RWPE1 (cell line): ENCODE results near the gene ERCC8.

ENCODE experiments used
- CTCF ChIA-PET: fragments of 350-600 bp; sonication (Branson Sonifier 250); formaldehyde crosslinking; extraction: SDS; loops from one replicate; lab custom pipeline; 2021; lab: Yijun Ruan, JAX
- POLR2A ChIA-PET: fragments of 400-600 bp; formaldehyde crosslinking; extraction: SDS; loops from one replicate; lab custom pipeline; 2020; ENCODE audit warnings: antibody characterized with exemption; ENCODE audit not compliant: low non-redundant PET; lab: Yijun Ruan, JAX
- DNase-seq: peaks from one replicate; pipeline ENCODE4 v3.0.0; 2012; ENCODE audit warnings: low spot score
- H3K27ac ChIP-seq: fragments of 450-650 bp; 2 replicates; pipeline ENCODE4 v1.5.1; 2017
- TF ChIP-seq, protein P1 (sequence below): fragments of 450-650 bp; conservative IDR thresholded peaks from 2 replicates; pipeline ENCODE4 v1.5.1; 2017; ENCODE audit warnings: low read depth, mild to moderate bottlenecking

The ERCC8 gene

DNA sequence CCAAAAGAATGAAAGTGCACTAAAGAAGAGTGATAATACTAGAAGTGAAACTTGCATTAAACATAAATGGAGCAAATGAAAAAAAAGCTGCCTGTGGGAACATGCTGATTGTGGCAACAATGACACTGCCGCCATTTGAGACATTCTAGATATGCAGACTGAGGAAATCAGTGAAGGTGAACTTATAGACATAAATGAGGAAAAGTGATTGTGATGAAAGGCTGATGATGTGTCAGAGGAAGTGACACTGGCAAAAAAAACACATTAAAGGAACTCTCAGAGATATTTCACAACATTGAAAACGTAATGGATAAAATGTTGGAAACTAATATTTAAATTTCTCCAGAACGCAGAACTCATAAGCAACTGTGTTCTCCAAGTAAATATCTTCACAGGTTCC lies 1.2 kb downstream of the ERCC8 start:
- ChIA-PET POLR2A (no interaction called here), CTCF (no interaction called here)
- no peak for DNase-seq
- TF ChIP-seq, protein P1, sequence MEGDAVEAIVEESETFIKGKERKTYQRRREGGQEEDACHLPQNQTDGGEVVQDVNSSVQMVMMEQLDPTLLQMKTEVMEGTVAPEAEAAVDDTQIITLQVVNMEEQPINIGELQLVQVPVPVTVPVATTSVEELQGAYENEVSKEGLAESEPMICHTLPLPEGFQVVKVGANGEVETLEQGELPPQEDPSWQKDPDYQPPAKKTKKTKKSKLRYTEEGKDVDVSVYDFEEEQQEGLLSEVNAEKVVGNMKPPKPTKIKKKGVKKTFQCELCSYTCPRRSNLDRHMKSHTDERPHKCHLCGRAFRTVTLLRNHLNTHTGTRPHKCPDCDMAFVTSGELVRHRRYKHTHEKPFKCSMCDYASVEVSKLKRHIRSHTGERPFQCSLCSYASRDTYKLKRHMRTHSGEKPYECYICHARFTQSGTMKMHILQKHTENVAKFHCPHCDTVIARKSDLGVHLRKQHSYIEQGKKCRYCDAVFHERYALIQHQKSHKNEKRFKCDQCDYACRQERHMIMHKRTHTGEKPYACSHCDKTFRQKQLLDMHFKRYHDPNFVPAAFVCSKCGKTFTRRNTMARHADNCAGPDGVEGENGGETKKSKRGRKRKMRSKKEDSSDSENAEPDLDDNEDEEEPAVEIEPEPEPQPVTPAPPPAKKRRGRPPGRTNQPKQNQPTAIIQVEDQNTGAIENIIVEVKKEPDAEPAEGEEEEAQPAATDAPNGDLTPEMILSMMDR, result no peak
- no peak overlapping the region for H3K27ac ChIP-seq

DNA sequence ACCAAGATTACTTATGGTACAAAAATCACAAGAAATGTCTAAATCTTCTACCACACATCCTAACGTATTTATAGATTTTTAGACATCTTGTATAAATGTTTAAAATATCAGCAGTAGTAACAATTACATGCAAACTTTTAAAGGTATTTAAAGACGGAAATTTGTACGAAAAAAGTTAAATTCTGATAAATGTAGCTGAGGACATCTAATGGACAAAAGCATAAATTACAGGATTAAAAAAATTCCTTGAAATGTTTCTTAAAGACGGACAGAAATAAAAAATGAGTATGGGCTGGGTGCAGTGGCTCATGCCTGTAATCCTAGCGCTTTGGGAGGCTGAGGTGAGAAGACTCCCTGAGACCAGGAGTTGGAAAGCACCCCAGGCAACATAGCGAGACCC lies 15.8 kb downstream of the ERCC8 start:
- no peak overlapping the region for H3K27ac ChIP-seq
- POLR2A ChIA-PET, result no interaction called here
- CTCF ChIA-PET, result interaction anchor here (0.6 to 0.7 kb wide), 3 partner anchors 8 to 909 kb away, joined by 3 to 6 read pairs (median 3); no protein-coding TSS in a partner anchor
- DNase-seq, result no peak
- TF ChIP-seq, protein P1, result peak; percentile 27

DNA sequence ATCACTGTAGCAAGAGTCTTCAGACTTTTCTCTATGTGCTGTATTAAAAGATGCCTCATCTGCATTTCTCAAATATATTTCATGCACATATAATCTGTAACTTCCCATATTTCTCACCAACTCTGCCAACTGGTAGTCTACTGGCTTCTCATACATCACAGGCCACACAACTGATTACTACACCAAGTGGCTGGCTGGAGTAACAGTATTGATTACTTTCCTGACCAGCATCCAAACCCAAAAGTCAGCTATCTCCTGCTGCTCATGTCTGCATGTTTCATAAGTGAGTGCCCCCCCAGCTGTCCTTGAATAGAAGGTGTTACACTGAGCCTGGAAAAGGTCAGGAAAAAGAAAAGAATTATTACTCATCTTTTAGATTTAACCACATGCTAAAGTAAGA lies 17.4 kb downstream of the ERCC8 start:
- CTCF ChIA-PET, result interaction anchor here (0.7 kb wide), 1 partner anchor 68 kb away, joined by 4 read pairs; no protein-coding TSS in a partner anchor
- no peak overlapping the region for H3K27ac ChIP-seq
- DNase-seq, result no peak
- POLR2A ChIA-PET, result no interaction called here
- TF ChIP-seq, protein P1, result no peak

DNA sequence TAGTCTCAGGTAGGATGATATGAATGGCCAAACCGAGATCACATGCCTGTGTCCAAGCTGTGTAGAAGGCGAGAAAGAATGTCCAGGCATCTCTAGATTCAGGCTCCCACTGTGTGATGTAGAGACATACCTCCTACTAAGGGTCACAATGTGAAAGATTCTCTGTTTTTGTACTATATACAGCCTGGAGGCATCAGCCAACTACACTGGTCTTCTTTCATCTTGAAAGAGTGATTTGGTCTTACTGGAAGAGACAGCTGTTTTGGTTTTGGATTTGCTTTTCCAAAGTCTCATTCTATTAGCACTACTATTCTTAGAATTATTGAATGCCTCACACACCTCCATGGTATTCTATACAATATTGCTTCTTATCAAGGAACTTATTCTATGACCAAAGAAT lies 26.4 kb downstream of the ERCC8 start:
- H3K27ac ChIP-seq, result no peak overlapping the region
- POLR2A ChIA-PET, result no interaction called here
- TF ChIP-seq, protein P1, result no peak
- CTCF ChIA-PET, result interaction anchor here (1.0 to 1.2 kb wide), 2 partner anchors 13 to 249 kb away, joined by 3 to 5 read pairs; no protein-coding TSS in a partner anchor
- no peak for DNase-seq

DNA sequence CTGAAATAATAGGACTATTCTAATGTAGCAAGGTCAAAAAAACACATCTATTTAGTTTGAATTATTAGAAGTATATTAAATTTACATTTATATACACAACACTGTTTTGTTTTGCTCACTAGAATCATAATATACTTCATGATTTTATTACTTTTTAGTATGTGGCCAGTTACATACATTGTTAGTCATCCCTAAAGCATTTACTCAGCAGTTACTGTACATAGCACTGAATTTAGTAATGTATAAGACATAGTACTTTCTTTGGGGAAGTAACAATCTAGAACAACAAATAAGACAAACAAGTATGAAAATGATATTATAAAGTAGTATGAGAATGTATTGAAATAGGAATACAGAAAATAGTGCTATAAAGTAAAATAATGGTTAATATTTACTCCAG lies 28.2 kb downstream of the ERCC8 start:
- TF ChIP-seq, protein P1, result no peak
- H3K27ac ChIP-seq, result no peak overlapping the region
- ChIA-PET POLR2A (no interaction called here), CTCF (interaction anchor here (0.7 kb wide), 2 partner anchors 17 to 20 kb away, joined by 3 read pairs; no protein-coding TSS in a partner anchor)
- DNase-seq, result no peak

DNA sequence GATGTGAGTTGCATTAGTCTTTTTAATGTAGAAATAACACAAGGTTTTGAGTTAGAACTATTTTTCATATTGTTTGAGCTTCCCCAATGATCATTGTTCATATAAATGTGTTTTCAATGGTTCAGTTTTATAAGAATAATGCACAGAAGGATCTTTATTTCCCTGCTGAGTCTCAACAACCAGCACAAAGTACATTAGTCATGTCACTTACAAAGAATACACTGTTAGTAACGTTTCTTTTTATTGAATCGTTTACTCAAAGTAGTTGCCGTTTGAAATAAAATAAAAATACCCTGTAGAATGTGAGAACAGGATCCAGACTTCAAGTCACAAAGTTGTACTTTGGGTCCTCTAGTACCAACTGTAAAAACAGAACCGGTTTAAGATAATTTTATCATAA lies 41.5 kb downstream of the ERCC8 start:
- POLR2A ChIA-PET, result no interaction called here
- TF ChIP-seq, protein P1, result no peak

More for the DNA sequence above, 41.5 kb downstream of the ERCC8 start:
- DNase-seq, result no peak
- no peak overlapping the region for H3K27ac ChIP-seq
- CTCF ChIA-PET, result interaction anchor here (1.0 kb wide), 1 partner anchor 15 kb away, joined by 3 read pairs; no protein-coding TSS in a partner anchor
